COLO668 (cell line): ENCODE measurements around the gene PSMG3.
A peak's percentile ranks its signal among the peaks of the same experiment; 100 is the strongest.

ENCODE experiments used
- DNase-seq: peaks from one replicate; lab custom pipeline; 2025; ENCODE audit not compliant: unreplicated experiment; lab: John Stamatoyannopoulos, UW

PSMG3 gene

DNA sequence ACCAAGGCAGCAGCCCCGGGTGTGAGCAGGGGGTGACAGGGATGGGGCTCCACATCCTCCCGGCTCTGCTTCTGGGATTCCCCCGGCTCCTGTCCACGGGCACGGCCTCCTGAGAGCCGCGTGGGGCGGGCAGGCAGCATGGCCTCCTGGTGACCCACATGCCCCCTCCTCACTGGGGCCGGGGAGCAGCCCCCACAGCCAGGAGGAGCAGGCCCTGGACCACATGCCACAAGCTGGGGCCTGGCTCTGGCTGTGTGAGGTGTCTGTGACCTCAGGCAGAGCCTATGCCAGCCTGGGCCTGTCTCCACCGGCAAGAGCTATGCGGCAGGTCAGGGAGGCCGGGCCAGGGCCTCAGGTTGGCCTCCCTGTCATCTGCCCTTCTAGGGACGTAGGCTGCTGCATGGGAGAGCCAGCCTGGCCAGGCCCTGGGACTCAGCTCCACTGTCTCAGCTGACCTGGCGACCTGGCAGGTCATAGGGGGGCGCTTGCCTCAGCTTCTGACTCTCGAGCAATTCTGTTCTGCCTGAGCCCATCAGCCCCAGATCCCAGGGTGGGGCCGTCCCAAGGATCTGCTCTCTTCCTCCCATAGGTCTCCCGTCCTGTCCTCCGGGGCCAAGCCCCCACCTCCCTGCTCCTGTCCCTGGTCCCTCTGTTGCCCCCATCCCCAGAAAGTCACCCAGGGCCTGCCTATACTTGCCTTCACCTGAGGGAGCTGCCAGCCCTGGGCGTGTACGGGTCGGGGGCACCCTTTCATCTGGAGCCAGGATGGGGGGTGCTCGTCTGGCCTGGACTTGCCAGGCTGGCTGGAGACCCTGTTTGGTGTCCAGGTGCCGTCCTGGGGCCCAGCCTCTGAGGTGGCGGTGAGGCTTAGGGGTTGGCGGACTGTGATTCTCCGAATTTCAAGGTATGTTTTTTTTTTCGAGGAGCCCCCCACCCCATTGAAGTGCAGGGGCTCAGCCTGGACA lies 9.9 kb downstream of the PSMG3 start:
- no peak for DNase-seq

DNA sequence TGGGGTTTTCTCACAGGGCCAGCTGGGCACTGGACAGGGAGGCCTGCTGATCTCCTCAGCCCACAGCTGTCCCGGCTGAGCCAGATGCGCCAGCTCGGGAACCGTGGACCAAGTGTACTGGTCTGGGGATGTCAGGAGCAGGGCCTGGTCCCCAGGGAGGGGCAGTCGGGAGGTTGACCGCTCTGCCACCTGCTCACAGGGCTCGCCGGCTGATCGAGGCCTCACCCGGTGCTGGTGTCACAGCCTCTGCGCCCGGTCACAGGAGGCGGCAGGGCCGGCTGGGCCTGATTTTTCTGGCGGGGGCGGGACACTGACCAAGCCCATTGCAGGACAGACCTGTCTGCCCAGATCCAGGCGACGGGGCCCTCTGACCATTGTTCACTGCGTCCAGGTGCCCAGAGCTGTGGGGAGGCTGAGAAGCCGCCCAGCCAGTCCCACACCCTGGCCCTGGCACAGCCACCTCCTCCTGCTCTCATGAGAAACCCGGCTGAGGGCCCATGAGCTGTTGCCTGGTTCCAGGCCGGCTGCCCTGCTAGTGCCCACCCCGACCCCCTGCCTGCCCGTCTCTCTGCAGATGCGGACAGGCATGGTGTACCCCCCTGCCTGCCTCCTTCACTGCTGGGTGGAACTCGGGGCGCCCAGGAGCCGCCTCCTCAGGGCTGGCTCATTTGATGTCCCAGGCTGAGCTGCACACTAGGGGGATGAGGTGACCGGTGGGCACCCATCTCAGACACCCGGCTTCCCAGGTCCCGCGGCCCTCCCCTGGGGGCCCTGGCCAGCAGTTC lies 10.8 kb downstream of the PSMG3 start:
- DNase-seq = no peak

DNA sequence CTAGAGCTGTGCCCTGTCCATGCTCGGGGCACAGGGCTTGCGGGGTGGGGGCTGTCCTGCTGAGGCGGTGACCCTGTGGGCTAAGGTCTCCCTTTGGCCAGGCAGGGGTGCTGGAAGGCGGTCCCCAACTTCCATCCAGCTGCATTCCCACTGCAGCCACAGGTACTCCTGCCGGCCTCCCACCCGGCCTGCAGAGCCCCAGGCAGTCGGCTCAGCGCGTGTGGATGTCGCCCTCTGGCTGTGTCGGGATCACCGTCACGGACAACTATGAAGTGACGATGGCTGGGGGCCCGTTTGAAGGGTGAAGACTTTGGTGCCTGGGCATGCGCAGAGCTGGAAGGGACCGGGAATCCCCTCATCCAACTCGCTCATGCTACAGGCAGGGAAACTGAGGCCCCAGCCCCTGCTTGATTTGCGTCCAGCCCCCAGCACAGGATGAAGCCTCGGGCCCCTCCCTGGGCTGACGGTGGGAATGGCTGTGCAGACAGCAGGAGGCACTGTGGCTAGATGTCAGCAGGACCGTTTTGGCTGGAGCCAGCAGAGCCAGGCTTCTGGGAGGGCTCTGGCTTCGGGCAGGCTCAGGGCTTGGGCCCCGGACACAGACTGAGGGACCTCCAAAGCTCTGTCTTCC lies 11.5 kb downstream of the PSMG3 start:
- DNase-seq = peak; percentile 58

DNA sequence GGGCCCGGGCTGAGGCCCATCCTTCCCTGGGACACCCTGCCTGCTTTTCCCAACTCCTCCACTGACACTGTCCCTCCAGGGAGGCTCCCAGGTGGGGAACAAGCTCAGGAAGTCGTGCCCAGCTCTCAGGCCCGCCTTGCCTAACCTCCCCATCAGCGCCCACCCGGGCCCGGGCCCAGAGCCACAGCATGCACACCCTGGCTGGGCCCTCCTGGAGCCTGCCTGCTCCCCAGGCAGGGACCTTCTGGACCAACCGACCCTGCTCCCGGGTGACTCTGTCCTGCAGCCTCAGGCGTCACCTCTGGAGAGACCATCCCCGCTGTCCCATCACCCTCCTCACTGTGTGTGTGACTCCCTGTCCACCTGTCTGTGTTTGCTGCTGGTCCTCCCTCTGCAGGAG lies 12.1 kb downstream of the PSMG3 start:
- no peak for DNase-seq

DNA sequence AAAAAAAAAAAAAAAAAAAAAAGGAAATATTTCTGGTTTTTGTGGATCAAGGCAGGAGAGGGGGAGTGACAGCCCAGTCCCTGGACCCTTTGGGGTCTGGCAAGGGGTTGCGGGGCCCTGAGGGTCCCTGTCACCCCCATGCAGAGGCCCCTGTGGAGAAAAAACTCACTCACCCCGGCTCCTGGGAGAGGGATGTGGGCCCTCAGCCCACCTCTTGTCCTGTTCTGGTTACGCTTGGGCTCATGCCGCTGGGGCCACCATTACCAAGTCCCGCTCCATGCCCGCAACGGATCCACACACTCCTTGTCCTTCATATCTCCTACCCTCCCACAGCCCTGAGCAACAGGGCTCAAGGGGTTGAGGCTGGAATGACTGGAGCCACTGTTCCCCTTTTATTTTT lies 12.8 kb downstream of the PSMG3 start:
- DNase-seq = no peak

DNA sequence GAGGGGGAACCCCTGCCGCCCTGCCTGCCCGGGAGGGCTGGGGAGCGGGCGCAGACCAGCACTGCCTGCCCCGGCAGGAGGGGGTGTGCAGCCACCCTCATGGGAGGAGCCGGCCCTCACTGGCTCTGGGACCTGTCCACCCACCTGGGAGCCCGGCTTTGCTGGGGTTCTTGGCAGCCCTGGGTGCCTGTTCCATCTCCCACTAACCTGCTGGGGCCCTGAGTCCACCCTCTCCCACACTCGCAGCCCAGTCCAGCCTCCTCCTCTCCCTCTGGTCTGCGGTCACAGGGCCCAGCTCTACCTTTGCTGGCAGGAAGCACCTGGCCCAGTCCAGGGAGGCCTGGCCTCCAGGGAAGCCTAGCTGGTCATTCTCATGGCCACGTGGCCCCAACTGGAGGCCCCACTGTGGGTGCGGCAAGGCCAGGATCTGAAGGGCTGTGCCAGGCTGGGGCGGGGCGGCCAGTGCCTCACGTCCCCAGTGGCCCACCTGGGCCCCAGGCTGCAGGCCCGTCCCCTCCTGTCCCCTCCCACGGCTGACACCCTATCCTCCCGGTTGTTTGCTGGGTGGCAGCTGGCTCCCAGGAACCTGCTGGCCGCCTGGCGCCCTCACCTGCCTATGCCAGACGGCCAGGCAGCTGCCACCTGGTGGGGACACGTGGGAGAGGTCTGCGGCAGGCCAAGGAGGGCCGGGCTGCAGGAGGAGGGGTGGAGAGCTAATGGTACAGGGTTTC lies 13.9 kb downstream of the PSMG3 start, which contains the start of gene TMEM184A:
Gene TMEM184A (minus strand): TSS at position 393 of the 731 bp plus-strand sequence. CDS start 721 bp downstream, outside the sequence.
- peak; percentile 100 for DNase-seq

DNA sequence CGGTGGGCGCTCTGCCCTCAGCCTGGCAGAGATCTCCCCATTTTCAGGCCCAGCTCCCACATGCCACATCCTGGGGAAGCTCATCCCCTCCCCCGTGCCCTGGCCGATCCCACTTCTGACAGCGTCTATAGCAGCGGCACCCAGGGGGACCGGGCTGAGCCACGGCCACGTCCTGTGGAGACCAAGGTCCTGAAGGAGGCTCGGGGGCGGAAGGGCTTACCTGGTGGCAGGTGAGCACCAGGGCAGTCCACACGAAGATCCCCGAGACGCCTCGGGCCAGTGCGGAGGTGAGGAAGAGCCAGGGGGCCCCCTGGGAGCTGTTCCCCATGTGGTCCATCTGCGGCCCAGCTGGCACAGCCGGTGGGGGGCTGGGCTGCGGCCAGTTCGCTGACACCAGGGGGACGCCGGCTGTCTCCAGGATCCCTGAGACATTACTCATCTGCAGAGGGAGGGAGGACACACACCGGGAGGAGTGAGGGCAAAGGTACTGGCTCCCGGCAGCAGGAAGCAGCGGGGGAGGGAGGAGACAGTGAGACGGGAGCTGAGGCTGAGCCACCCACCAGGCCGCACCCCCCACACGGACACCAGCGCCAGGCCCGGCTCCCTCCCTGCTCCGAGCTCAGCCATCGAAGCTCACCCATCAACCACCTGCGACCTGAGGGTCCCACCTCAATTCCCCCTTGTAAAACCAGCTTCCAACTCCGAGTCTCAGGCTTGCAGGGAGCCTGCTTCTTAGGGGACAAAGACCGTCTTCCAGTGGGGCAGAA lies 14.6 kb downstream of the PSMG3 start:
- peak; percentile 93 for DNase-seq

DNA sequence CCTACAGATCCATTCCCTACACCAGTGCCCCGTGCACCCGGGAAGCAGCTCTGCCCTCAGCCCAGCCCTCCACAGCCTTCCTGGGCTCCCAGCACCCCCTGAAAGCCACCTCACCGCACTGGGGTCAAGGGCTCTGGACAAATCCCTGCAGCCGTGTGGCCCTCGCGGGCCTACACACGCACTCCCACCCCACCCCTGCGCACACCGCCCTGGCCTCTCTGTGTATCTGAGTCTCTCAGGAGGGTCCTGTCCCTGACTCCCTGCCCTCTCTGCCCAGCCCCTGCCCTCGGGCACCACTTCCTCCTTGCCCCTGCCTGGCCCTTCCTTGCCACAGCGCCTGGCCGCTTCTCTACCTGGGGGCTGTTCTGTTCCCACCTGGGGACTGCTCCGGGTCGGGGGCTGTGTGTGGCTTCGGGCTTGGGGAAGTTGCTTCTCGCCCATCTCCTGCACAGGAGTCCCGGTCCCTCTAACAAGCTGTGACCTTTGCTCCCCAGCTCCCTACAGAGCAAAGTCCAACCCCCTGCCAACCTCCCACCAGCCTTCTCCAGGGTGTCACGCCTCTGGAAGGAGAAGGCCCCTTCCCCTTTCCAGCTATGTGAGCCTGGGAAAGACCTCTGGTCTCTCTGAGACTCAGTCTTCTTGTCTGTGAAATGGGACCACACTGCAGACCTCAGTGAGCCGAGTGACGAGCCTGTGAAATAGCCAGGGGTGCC lies 15.3 kb downstream of the PSMG3 start:
- DNase-seq = no peak

DNA sequence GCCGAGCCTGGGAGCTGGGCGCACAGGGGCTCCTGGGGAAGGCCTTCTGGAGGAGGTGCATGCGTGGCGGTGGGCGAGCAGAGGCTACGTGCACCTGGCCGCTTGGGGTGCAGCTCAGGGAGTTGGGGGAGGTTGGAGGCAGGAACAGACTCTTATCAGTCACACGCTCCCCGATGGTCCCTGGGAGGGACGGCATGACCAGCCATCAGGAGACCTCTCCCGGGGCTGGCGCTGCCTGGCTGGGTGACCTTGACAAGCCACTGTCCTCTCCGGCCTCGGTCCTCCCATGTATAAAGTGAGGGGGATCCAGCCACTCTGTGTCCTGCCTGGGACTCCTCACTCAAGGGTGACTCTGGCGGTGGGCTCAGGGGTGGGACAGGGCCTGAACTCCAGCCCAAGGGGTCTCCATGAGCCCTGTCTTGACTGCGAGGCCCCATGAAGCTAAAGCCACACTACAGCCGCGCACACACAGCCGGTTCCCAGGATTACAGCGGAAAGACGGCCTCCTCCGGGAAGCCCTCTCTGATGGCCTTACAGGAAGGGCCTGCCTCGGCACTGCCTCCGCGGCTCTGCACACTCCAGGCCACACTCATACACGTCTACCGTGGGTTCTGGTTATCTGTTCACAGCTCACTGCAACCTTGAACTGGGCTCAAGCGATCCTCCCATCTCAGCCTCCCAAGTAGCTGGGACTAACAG lies 16.2 kb downstream of the PSMG3 start:
- DNase-seq = no peak

DNA sequence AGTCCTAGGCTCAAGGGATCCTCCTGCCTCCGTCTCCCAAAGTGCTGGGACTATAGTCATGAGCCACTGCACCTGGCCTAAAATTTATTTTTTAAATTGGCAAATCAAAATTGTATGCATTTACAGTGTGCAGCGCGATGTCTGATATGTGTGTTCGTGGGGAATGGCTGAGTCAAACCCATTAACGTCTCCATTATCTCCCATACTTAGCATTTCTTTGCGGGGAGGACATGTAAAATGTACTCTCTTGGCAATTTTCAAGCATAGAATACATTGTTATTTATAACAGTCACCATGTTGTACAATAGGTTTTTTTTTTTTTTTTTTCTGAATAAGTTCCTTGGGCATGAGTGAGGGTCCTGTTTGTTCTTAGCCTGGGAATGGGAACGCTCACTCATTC lies 17.6 kb downstream of the PSMG3 start:
- no peak for DNase-seq

DNA sequence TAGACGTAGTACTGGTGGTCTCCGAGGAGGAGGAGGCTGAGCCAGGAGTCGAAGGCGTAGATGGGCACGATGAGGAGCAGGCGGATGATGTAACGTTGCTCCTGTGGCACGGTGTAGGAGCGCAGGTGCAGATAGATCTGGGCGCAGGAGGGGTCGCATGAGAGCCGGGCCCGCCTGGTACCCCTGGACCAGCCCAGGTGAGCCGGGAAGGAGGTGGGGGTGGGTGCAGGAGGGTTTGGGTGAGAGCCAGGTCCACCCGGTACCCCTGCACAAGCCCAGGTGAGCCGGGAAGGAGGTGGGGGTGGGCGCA lies 19.0 kb downstream of the PSMG3 start:
- no peak for DNase-seq

DNA sequence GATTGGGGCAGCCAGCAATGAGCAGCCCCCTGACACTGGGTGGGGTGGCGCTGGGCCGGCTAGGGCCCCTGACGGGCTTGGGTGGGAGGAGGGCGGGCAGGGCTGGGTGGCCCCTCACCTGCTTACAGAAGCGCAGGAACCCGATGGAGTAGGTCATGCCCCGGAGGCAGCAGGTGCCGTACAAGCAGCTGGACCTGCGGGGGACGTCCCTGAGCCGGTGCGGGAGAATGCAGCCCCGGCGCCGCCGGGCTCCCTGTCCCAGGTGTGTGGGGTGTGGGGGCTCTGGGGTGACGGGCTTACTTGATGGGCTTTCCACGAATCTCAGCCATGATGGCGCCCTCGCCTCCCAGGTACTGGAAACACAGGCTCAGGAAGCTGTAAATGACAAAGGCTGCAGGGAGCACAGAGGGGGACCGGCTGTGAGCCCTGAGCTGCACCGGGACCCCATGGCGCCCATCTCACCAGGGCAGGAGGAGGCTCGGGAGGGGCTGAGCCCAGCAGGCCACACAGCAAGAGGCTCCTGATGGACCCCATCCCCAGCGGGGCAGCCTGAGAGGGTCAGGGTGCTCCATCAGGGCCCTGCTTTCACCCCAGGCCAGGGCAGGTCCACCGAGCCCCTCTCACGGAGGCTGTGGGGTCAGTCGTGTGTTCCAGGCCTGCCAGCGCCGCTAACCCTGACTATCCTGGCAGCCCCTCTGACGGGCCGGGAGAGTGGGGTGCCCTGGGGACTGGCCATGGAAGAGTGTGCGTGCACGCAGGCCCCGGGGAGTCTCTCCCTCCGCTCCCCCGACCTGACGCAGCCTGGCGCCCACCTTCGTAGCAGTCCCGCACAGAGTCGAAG lies 19.6 kb downstream of the PSMG3 start:
- no peak for DNase-seq

DNA sequence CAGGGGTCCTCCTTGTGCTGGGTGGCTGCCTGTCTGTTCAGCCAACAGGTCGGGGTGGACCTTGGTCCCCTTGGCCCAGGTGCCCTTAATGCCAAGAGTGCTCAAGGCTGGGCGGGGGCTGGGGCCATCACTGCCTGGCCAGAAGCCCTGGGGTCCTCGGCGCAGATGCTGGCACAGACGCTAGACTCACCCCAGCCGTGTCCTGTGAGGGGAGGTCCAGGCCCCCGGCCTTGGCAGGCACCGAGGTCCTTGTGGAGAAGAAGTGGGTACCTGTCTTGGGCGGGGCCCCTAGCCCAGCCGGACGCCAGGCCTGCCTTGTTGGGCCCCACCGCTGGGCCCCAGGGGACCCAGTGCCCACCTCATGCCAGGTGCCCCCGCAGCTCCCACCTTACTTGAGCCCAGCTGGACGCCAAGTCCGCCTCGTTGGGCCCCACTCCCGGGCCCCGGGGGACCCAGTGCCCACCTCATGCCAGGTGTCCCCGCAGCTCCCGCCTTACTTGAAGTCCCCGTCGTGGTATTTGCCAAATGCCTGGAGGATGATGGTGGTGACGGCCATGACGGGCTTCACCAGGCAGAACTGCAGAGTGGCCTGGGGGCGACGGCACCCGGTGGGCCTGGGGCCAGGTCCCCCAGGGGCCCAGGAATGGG lies 20.4 kb downstream of the PSMG3 start:
- DNase-seq = no peak

DNA sequence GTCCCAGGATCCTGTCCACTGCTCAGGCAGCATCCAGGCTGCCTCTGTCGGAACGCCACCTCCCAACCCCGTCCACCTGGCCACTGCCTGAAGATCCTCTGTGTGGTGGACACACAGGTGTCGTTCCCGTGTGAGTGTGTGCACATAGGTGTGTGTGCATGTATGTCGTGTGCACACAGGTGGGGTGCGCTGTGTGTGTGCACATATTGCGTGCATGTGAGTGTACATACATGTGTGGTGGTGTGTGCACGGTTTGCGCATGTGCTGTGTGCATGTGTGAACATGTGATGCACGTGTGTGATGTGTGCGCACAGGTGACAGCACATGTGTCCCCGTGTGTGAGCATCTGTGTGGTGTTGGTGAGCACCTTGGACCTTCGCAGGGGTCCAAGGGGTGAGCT lies 20.9 kb downstream of the PSMG3 start:
- no peak for DNase-seq

DNA sequence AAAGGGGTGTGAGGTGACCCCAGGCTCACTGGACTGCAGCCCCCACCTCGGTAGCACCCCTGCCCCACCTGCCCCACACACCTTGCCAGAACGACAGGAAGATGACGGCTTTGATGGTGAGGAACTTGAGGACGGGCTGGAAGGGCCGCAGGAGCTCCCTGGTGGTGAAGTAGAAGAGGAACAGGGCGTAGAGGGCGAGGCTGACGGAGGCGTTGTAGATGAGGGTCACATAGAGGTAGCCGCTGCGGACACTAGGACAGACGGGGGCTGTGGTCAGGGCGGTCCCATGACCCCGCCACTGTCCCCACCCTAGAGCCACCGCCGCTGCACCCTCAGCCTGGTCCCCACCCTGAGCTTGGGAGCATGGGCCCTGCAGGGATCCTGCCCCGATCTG lies 21.4 kb downstream of the PSMG3 start:
- no peak for DNase-seq

DNA sequence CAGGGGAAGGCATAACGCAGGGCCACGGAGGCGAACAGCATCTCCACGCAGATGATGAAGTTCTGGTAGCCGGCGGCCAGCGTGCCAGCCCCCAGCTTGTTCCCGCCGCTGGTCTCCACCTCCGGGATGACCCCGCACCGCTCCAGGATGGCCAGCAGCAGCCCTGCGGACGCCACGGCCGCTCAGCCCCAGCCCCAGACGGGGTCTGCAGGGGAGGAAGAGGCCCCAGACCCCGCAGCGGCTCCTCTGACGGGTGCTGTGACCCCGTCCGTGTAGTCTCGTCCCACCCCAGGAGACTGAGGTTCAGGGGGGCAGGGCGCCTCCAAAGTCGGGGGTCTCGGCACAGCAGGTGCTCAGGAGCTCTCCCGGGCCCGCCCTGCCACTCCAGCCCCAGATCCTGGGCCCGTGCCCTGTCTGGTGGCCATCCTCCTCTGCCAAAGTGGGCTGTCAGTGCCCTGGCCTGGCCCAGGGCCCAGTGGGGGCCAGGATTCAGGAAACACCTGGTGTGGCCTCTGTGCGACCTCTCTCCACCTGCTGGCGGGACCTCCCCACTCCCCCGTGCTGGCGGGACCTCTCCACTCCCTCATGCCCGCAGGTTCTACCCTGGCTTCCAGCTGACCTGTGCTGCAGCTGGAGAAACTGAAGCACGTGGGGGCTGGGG lies 21.9 kb downstream of the PSMG3 start:
- DNase-seq = no peak
